HG03095 (cell line): ENCODE results near the gene GRHPR.

Source experiments
- ATAC-seq: cut with Tn5 transposase; IDR thresholded peaks from one replicate; pipeline ENCODE4 v1.9.1; 2021; ENCODE audit warnings: moderate library complexity; ENCODE audit not compliant: unreplicated experiment

The GRHPR gene

DNA sequence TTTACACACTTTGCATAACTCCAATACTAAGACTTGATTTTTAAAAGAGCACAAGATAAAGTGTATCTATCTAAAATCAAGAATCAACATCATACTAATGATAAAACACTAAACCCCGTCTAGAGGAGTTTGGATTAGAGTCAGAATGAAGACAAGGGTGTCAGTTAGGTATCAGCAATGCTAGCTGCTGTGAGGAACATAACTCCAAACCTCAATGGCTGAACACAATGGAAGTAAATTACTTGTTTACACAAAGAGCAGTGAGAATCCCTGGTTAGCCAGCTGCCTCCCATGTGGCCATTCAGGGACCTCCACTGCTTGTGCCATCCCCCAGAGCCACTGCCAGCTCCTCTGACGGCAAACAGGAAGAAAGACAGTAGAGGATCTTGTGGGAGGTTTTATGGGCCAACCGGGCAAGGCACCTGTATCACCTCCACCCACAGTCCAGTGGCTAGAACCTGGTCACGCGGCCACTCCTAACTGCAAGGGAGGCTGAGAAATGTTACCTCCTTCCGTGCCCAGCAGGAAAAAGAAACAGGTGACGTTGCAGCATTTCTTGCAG, 24.0 kb upstream of the GRHPR start:
- no peak for ATAC-seq

DNA sequence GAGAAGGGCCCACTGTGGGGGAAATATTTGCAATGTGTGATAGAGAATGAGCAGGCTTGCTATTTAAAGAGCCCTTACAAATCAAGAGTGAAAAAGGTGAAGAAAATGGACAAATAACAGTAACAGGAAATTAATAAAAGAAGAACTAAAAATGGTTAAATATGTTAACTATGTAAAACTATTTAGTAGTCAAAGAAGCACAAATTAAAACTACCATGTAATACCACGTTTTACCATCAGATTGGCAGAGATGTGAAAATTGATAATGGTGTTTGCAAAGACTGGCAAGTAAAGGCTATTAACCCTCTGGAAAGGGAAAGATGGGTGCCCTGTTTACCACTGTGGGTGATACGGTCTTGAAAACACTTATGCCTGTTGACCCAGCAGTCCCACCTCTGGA, 23.2 kb upstream of the GRHPR start:
- no peak for ATAC-seq

DNA sequence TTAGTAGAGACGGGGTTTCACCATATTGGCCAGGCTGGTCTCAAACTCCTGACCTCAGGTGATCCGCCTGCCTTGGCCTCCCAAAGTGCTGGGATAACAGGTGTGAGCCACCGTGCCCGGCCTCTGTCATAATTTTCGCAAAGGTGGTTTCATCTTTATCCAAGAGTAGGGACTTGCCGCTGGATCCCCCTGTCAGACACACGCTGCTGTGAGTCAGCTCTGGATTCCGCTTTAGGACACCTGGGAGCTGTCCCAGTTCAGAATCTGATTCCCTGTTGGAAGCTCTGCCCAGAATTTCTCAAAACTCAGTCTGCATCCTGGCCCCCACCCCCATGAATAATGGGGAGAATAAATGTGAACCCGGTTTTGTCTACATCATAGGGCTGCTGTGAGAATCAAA, 17.9 kb upstream of the GRHPR start:
- ATAC-seq, result no peak

DNA sequence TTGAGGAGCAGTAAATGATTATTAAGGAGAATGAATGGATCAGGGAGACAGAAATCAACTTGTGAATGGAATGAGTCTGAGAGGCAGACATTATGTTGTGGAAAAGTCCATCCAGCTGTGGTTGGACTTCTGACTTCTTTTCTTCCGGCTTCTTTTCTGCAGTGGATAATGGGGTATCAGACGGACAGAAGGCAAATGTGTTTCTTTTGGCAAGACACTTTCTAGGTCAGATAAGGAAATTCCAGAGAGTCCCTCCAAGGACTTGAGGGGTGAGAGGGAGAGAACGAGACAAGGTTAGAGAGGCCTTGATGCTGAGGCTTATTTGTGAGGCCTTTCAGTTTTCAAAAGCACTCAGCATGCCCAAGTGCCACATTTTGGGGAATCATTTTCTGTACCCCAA, 17.1 kb upstream of the GRHPR start:
- no peak for ATAC-seq

DNA sequence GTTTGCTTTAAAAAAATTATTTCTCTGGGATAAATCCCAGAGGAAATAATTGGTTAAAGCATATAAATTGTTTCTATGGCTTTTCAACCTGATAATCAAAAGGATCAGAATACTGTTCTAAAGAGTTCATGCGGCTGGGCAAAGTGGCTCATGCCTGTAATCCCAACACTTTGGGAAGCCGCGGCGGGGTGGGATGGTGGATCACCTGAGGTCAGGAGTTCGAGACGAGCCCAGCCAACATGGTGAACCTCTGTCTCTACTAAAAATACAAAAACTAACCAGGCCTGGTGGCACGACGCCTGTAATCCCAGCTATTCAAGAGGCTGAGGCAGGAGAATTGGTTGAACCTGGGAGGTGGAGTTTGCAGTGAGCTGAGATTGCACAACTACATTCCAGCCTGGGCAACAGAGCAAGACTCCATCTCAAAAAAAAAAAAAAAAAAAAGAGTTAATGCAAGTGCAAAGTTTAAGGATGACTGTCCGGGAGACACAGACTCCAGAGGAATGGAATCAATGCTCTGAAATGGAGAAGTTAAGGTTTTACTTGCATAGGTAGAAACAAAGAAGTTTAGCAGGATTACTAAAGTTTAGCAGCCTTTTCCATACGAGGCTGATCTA, 16.6 kb upstream of the GRHPR start:
- ATAC-seq, result no peak

DNA sequence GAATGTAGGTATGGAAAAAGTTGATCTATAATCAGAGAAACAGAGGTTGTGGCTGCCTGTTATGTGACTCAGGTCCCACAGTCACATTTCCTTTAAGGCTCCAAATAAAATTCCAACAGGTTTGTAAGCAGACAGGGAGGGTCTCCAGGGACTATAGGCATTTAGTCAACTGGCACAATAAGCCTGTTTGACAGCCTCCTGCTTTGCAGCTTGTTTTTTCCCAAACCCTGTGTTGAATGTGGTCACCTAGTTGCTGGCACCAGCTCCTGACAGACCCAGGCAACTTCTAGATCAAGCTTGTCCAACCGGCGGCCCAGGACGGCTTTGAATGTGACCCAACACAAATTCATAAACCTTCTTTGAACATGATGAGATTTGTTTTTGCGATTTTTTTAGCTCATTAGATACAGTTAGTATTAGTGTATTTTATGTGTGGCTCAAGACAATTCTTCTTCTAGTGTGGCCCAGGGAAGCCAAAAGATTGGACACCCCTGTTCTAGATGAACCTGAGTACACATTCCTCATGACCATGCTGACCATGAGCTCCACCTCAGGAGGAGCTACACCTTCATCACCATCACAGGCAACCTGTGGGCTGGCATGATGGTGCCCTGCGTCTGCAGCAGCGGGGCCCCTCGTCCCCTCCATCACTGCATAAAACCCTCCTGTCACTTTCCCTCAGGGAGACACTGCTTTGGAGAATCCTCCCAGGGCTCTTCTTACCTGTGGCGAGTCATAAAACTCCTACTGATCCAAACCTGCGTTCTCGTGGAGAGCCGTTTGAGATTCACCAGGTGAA, 15.7 kb upstream of the GRHPR start:
- no peak for ATAC-seq

DNA sequence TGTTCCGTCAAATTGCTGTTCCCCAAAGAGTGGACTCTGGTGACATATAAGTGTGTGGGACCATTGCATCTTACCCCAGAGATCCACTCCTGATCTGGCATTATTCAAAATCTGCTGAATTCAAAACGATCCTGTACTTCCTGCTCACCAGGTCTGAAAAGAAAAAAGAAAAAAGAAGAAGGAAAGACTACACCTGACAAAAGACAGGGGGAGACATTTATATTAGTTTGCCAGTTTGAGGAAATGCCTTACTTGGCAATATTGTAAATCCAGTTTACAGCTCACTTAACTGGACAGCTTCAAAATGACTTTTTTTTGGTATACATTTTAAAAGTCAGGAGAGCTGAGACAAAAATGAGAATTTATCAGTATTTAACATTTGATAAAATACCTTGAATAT, 15.0 kb upstream of the GRHPR start:
- ATAC-seq, result no peak

DNA sequence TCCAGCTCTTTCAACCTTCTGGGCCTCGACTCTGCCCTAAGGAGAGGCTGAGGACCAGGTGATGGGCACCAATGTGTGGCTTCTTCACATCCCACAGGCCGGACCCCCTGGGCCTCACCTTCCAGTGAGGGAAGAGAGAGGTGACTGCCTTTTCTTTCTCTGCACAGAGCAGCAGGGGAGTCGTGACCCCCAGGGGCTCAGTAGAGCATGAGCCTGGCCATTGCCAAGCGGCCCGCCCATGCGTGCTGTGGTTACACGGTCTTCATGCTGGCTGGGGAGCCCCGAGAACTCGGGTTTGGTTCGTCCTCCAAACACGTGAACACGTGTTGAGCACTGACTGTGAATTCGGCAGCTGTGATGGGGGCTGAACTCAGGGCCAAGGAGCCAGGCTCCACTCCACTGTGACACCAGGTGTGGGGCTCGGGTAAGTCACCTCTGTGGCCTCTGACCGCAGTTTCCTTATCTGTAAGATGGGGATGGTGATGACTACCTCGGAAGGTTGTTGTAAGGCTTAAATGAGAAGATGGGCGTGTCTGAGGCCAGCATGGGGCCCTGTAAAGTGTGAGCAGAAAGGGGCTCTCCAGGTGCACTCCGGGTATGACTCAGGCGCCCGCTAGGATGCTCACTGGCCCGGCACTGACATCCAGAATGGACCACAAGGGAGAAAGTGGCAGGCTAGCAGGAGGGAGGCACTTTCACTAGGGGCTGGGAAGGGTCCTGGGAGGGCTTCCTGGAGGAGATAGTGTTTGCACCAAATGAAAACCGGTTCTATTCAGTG, 13.4 kb upstream of the GRHPR start:
- peak; percentile 81 for ATAC-seq

DNA sequence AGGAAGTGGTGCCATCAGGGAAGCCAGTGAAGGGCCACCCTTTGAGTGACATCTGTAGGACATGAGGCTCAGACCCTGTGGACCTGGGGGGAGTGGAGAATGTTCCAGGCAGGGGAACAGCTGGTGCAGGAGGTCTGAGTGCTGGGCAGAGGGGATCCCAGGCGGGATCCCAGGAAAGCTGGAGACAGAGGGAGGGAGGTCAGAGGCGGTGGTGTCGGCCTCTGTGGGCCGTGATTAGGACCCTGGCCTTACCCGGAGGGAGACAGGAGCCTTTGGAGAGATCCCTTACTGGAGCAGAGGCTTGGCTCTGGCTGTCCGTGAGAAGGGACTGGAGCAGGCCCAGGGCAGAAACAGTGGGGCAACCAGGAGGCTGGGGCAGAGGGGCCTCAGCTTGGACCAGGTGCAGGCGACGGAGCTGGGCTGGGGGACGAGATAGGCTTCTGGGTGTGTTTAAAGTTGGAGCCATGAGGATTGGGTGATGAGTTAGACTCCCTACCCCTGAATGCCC, 12.1 kb upstream of the GRHPR start:
- ATAC-seq, result no peak

DNA sequence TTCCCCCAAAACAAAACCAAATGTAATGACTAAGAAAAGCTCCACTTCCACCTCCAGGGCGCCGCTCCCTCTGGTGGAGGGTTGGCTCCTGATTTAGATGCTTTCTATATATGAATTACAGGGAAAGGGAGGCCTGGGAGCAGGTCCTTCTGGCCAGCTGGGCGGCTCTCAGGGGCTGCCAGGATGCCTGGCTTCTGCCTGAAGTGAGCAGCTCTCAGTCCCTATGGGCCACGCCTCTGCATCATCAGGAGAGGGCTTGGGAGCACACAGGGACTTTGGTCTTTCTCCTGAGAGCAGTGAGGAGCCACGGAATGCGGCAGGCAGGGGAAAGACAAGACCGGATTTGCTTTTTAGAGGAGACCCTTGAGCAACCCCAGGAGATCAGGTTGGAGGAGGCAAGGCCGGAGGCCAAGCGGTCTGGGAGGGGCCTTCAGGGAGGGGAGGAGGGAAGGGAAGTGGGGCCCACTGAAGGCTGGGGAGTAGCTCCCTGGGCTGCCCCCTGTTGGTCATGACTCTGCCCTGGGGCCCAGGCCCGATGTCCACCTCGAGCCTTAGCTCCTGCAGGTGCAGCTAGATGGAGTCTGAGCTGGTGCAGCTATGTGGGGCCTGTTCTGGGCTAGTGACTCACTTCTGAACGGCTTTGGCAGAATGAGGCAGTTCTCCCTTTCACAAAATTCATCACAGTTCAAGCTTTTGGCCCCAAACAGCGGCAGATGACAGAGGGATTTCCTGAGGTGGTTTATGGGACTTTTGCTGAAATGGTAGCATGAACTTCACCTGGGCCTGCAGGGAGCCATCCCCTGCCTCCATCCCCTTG, 11.3 kb upstream of the GRHPR start:
- peak; percentile 28 for ATAC-seq

DNA sequence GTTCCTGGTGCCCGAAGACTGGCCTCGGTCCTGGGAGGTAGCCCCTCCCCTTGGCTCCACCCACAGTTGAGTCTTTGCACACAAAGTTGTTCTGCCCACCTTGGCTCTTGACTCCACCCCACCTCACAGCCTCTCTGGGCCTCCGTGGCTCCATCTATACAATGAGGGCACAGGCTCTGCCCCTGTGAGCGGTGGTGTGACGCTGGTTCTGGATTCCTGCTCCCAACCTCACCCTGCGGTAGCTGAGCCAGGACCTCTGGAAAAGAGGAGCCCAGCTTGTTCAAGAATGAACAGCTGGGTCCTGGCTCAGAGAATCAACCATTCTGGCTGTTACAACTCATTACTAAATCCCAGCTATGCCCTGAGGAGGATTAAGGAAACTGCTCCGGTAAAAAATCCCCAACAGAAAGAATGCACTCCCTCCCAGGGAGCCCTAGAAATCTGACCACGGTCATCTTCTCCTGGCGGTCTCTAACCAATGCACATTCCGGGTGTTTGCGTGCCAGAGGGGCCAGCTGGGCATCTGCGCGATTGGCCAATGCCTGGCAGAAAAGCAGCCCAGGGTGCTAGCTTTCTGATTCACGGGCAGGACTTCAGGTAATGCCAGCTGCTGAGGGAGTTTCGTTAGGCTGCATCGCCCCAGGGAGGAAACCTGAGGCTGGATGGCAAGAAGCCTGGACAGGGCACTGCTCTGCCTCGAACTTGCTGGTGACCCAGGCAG, 9.9 kb upstream of the GRHPR start:
- no peak for ATAC-seq

DNA sequence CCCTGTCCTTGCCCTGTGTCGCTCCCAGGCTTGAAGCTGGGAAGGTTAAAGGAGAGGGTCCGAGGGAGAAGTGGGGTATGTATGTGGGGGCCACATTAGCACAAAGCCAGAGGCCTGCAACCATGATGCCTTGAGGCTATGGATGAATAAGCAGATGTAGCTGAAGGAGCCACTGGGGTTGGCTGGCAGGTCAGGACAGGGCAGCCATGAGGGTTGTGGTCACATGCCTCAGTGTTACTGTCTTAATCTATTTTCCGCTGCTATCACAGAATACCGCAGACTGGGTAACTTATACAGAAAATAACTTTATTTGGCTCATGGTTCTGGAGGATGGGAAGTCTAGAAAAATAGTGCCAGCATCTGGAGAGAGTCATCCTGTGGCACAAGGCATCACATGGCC, 9.2 kb upstream of the GRHPR start:
- no peak for ATAC-seq

DNA sequence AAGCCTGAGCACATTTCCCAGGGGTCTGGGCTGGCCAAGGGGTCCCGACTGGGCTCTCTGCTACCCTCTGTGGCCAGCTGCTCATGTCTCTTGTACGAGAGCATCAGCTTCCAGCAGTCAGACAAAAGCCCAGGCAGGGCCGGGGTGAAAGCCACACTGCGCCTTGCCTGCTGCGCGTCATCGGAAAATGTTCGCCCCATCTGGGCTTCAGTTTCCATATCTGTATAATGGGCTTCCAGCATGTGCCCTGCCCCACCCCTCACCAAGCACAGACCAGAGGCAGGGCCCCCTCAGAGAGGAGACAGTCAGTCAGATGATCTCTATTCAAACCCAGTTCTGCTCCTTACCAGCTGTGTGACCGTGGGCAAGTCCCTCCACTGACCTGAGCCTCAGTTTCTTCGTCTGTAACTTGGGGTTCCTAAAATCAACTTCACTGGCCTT, 8.0 kb upstream of the GRHPR start:
- no peak for ATAC-seq

DNA sequence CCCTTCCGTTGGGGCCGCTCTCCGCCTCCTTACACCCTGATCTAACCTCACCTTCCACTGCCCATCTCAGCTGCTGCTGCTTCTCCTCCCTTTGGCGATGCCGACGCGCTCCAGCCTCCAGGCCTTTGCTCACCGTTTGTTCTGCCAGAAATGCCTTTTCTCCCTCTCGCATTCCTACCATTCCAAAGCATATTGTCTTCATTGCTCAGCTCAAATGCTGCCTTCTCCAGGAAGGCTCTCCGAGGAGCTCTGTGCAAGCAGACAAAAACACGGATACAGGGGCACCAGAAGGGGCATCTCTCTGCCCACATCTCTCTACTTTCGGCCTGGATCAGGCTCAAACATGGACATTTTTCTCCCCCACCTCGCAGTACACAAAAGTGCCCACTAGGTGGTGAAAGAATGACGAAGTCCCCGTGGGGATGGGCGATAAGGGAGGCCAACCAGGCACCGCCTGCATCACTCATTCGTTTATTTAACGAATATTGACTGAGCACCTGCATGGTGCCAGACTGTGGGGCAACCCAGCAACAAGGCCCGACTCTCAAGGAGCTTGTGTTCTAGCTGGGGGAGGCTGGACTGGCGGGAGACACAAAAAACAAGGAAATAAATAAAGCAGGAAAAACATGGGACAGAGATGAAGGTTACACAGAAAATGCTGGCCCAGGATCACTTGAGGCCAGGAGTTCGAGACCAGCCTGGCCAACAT, 7.3 kb upstream of the GRHPR start:
- no peak for ATAC-seq

DNA sequence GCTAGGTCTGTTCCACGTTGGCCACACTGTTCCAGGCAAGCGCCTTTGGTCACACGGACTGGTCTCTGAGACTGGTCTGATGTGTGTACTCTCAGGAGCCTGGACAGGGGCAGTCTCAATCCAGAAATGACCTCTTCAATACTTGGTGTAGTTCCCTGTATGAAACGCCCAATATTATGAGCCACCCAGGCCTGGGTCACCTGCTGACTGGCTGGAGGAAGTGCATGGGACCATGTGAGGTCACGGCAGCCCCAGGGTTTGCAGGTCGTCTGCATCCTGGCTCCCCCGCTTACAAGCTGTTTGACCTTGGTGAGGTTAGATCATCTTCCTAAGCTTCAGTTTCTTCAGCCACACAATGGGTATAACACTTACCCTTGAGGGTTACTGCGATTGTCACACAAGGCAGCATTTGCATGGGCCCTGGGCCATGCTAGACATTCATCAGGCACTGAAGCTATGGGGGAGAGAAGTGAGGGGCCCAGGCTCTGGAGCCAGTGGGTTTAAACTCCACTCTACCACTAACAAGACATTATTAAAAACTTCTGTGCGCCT, 5.2 kb upstream of the GRHPR start:
- ATAC-seq, result no peak

DNA sequence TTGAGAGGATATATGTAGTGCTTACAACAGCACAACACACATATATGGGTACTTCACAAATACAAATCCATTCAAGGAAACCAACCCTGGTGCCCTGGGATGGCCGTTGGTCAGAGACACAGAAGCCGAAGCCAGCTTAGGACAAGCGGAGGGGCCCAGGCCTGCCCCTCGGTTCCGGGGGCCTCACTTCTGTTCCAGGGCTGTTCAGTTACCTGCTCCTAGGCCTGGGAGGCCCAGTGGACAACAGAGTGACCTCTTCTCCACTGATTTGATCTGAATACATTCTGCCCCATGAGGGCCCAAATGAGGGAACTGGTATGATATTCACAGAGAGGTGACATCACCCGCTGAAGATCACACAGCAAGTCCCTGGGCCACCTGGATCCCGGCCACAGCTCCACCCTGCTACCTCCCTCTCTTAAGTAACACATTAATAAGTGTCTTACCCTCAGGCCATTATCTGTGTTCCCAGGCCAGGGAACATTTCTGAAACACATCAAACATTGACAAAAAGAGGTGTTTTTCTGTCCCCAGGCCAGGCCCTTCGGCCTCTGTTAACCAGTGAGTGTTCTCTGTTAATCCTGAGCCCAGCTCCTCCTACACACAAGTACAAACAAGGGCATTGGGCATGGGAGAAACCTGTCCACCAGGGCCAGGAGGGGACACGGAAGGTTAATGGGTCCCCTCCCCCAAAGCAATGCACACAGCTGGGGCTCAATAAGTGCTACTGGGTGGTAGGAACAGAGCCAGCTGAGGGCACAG, 4.5 kb upstream of the GRHPR start:
- ATAC-seq, result no peak

DNA sequence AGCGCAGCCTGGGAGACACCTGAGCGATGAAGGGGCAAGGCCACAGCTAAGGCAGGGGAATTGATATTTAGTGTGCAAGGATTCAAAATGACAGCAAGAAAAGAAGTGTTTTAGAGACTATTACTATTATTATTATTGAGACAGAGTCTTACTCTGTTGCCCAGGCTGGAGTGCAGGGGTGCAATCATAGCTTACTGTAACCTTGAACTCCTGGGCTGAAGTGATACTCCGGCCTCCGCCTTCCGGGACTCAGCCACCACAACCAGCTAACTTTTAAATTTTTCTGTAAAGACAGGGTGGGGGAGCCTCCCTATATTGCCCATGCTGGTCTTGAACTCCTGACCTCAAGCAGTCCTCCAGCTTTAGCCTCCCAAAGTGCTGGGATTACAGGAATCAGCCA, 3.3 kb upstream of the GRHPR start:
- no peak for ATAC-seq
